ENCODE measurements around the gene ATP2A3.
"Not testable (repeated sequence)": the region's sequence is repeated elsewhere in the genome, so short reads cannot be mapped to it uniquely, and the experiment has no call there.

The ATP2A3 gene

GRCh38 chr17:3992370-3992769, 28.1 kb upstream of the ATP2A3 start:
- H3K4me3 ChIP-seq (ENCODE audit: low read depth, low read length): no peak overlapping the region

GRCh38 chr17:3991699-3992098, 27.5 kb upstream of the ATP2A3 start:
- not testable (repeated sequence) for H3K4me3 ChIP-seq (ENCODE audit: low read depth, low read length)

- H3K4me3 ChIP-seq (ENCODE audit: low read depth, low read length): no peak overlapping the region
Observed at GRCh38 chr17:3990386-3991127, 26.3 kb upstream of the ATP2A3 start.

GRCh38 chr17:3989041-3989886, 25.0 kb upstream of the ATP2A3 start:
- no peak overlapping the region for H3K4me3 ChIP-seq (ENCODE audit: low read depth, low read length)

- H3K4me3 ChIP-seq (ENCODE audit: low read depth, low read length): no peak overlapping the region
Observed at GRCh38 chr17:3988297-3989040, 24.2 kb upstream of the ATP2A3 start.

- H3K4me3 ChIP-seq (ENCODE audit: low read depth, low read length): no peak overlapping the region
Observed at GRCh38 chr17:3986939-3987335, 22.7 kb upstream of the ATP2A3 start.

GRCh38 chr17:3986270-3986938, 22.2 kb upstream of the ATP2A3 start:
- H3K4me3 ChIP-seq (ENCODE audit: low read depth, low read length): no peak overlapping the region

GRCh38 chr17:3985846-3986245, 21.6 kb upstream of the ATP2A3 start:
- H3K4me3 ChIP-seq (ENCODE audit: low read depth, low read length): no peak overlapping the region

GRCh38 chr17:3983606-3984484, 19.6 kb upstream of the ATP2A3 start:
- H3K4me3 ChIP-seq (ENCODE audit: low read depth, low read length): no peak overlapping the region

- no peak overlapping the region for H3K4me3 ChIP-seq (ENCODE audit: low read depth, low read length)
Observed at GRCh38 chr17:3982541-3983017, 18.3 kb upstream of the ATP2A3 start.

- no peak overlapping the region for H3K4me3 ChIP-seq (ENCODE audit: low read depth, low read length)
Observed at GRCh38 chr17:3982113-3982512, 17.9 kb upstream of the ATP2A3 start.

GRCh38 chr17:3981455-3981854, 17.2 kb upstream of the ATP2A3 start:
- no peak overlapping the region for H3K4me3 ChIP-seq (ENCODE audit: low read depth, low read length)

- H3K4me3 ChIP-seq (ENCODE audit: low read depth, low read length): no peak overlapping the region
Observed at GRCh38 chr17:3980381-3981014, 16.3 kb upstream of the ATP2A3 start.

GRCh38 chr17:3979290-3979611, 15.0 kb upstream of the ATP2A3 start:
- H3K4me3 ChIP-seq (ENCODE audit: low read depth, low read length): no peak overlapping the region

GRCh38 chr17:3978421-3979289, 14.4 kb upstream of the ATP2A3 start:
- H3K4me3 ChIP-seq (ENCODE audit: low read depth, low read length): no peak overlapping the region

GRCh38 chr17:3977387-3977786, 13.2 kb upstream of the ATP2A3 start:
- H3K4me3 ChIP-seq (ENCODE audit: low read depth, low read length): no peak overlapping the region

- no peak overlapping the region for H3K4me3 ChIP-seq (ENCODE audit: low read depth, low read length)
Observed at GRCh38 chr17:3976675-3977171, 12.5 kb upstream of the ATP2A3 start.

GRCh38 chr17:3974980-3975379, 10.7 kb upstream of the ATP2A3 start:
- H3K4me3 ChIP-seq (ENCODE audit: low read depth, low read length): no peak overlapping the region

Data from iPS-11a (cell line).